SK-MEL-5 (cell line): ENCODE results near the gene GSK3A. TPM values are rescaled to one million over a fixed set of nuclear protein-coding genes. Genes with fewer than 3 reads are reported as not detected.

Experiments
- DNase-seq: peaks from one replicate; pipeline ENCODE4 v3.0.0-alpha.2; 2016; ENCODE audit warnings: low read depth, low spot score
- in situ Hi-C: cut with HindIII; loops from 2 replicates; pipeline ENCODE4 v1.10.0; 2016; ENCODE audit warnings: low sequenced_read_pairs, high pct_unique_total_duplicates, low pct_unique_long_range_greater_than_20kb
- total RNA-seq: library from RNA; depleted of rRNA; stranded (reverse); fragments of >200 nt; shearing (Covaris generic); gene quantifications from 2 replicates; pipeline ENCODE4 v1.2.3, GENCODE V29; 2014

GSK3A gene
- total RNA-seq, 1 experiment from 2014 or later, result 19.0 TPM

- in situ Hi-C loops, result no loop called here
- peak; percentile 94 for DNase-seq
Measured at GRCh38 chr19:42217520-42218437, 24.6 kb downstream of the GSK3A start, which contains the start of gene DEDD2. Gene DEDD2, minus strand, starts transcription at chr19:42217677. Its CDS starts 670 bp downstream, at chr19:42217007.

- no peak for DNase-seq
Measured at GRCh38 chr19:42216653-42217519, 25.5 kb downstream of the GSK3A start.

GRCh38 chr19:42214810-42215485, 27.5 kb downstream of the GSK3A start:
- in situ Hi-C loops, result no loop called here
- DNase-seq, result no peak

More at GRCh38 chr19:42216653-42217519, 25.5 kb downstream of the GSK3A start:
- in situ Hi-C loops, result no loop called here

- DNase-seq, result no peak
- in situ Hi-C loops, result no loop called here
Measured at GRCh38 chr19:42212886-42213285, 29.5 kb downstream of the GSK3A start.

- DNase-seq, result no peak
- in situ Hi-C loops, result no loop called here
Measured at GRCh38 chr19:42208612-42209011, 33.8 kb downstream of the GSK3A start.

- in situ Hi-C loops, result no loop called here
- DNase-seq, result no peak
Measured at GRCh38 chr19:42207767-42208271, 34.6 kb downstream of the GSK3A start.

GRCh38 chr19:42206871-42207755, 35.3 kb downstream of the GSK3A start:
- in situ Hi-C loops, result no loop called here
- no peak for DNase-seq

- in situ Hi-C loops, result no loop called here
Measured at GRCh38 chr19:42204664-42205063, 37.7 kb downstream of the GSK3A start.

GRCh38 chr19:42203700-42204099, 38.7 kb downstream of the GSK3A start:
- no peak for DNase-seq
- in situ Hi-C loops, result no loop called here

More at GRCh38 chr19:42204664-42205063, 37.7 kb downstream of the GSK3A start:
- DNase-seq, result no peak

GRCh38 chr19:42202290-42202880, 40.0 kb downstream of the GSK3A start:
- no peak for DNase-seq
- in situ Hi-C loops, result no loop called here

- DNase-seq, result no peak
- in situ Hi-C loops, result no loop called here
Measured at GRCh38 chr19:42201489-42202289, 40.7 kb downstream of the GSK3A start.

- in situ Hi-C loops, result no loop called here
- DNase-seq, result no peak
Measured at GRCh38 chr19:42200116-42200715, 42.2 kb downstream of the GSK3A start.

GRCh38 chr19:42199440-42200115, 42.8 kb downstream of the GSK3A start:
- in situ Hi-C loops, result no loop called here
- DNase-seq, result no peak

- in situ Hi-C loops, result no loop called here
- DNase-seq, result no peak
Measured at GRCh38 chr19:42198676-42199439, 43.5 kb downstream of the GSK3A start.
